Kidney (tissue), 14 donors: Measurements from ENCODE around the gene VPS13A. TPM values are rescaled to one million over a fixed set of nuclear protein-coding genes. Genes with fewer than 3 reads are reported as not detected.
"Not testable (repeated sequence)": the region's sequence is repeated elsewhere in the genome, so short reads cannot be mapped to it uniquely, and the experiment has no call there.

Source experiments
- DNase-seq, 5 donors: peaks; one replicate each; pipeline ENCODE4 v3.0.0-alpha.2; 2013 to 2020
- FAIRE-seq: peaks from 2 replicates; lab custom pipeline; 2012; peaks lifted over from hg19 to GRCh38; lab: Jason Lieb, UNC
- H3K27ac ChIP-seq, 2 donors: one replicate each; pipeline ENCODE4 v1.7.0; 2013; ENCODE audit warnings: low read depth in 2 of 2, low read length in 2 of 2, inconsistent platforms in 1 of 2
- H3K27me3 ChIP-seq: one replicate; pipeline ENCODE4 v1.7.1; 2013; ENCODE audit warnings: low read length, inconsistent platforms; ENCODE audit not compliant: control insufficient read depth, insufficient read depth
- H3K36me3 ChIP-seq, 3 donors: one replicate each; pipeline versions ENCODE4 v1.7.0 to v1.7.1; 2013; ENCODE audit warnings: low read length in 3 of 3, control low read depth in 1 of 3, inconsistent platforms in 1 of 3; ENCODE audit not compliant: insufficient read depth in 3 of 3, control insufficient read depth in 2 of 3
- H3K4me1 ChIP-seq, 3 donors: one replicate each; pipeline versions ENCODE4 v1.7.0 to v1.7.1; 2013; ENCODE audit warnings: low read length in 3 of 3, inconsistent platforms in 1 of 3, low read depth in 1 of 3; ENCODE audit not compliant: control insufficient read depth in 2 of 3, insufficient read depth in 2 of 3
- H3K4me3 ChIP-seq, 3 donors: one replicate each; pipeline versions ENCODE4 v1.7.0 to v1.8.1; 2013; ENCODE audit warnings: low read length in 3 of 3, control low read depth in 1 of 3, inconsistent platforms in 1 of 3
- H3K9ac ChIP-seq, 3 donors: one replicate each; pipeline versions ENCODE4 v1.7.0 to v1.7.1; 2013; ENCODE audit warnings: low read length in 3 of 3, control low read depth in 1 of 3, inconsistent platforms in 1 of 3
- H3K9me3 ChIP-seq, 3 donors: one replicate each; pipeline versions ENCODE4 v1.7.0 to v1.7.1; 2013; ENCODE audit warnings: low read length in 3 of 3, control low read depth in 1 of 3, inconsistent platforms in 1 of 3; ENCODE audit not compliant: control insufficient read depth in 2 of 3, insufficient read depth in 1 of 3
- CTCF ChIP-seq: IDR thresholded peaks from 3 replicates; pipeline ENCODE4 v1.5.1; 2012; ENCODE audit warnings: mild to moderate bottlenecking, moderate library complexity, borderline replicate concordance; ENCODE audit not compliant: insufficient read depth; ENCODE audit errors: extremely low read depth
- intact Hi-C: fragments of 100-400 bp; cut with DNase I; formaldehyde crosslinking; loops from one replicate; pipeline ENCODE4 v1.11.1; 2022
- polyA plus RNA-seq: library from polyadenylated mRNA; stranded (reverse); fragments of 350-450 nt; fragmentation: Illumina TruSeq; extraction: RNeasy Lipid Tissue Mini Kit (QIAGEN cat#74804); gene quantifications from one replicate; pipeline ENCODE4 v1.2.3, GENCODE V29; 2014; ENCODE audit warnings: low read depth, low replicate concordance; ENCODE audit not compliant: insufficient read depth
- total RNA-seq: library from RNA; stranded (reverse); fragmentation: NEBNext Ultra II Directional; extraction: Animal tissue kit (Norgen Biotek cat#: 25700); gene quantifications from one replicate; pipeline ENCODE4 v1.2.1, GENCODE V29; 2021
- donor health status: control.
- donor health status: control.
- donor health status: control.
- donor health status: control.
- donor health status: control.
- donor health status: DM: yes; HTN: yes; CAD: no.
- donor health status: Normal renal cell carcinoma (clear cell type).

VPS13A gene
- total and polyA plus RNA-seq, 2 donors from 2014 or later: 10.1 to 32.1 TPM

GRCh38 chr9:77399964-77400363, 222.6 kb downstream of the VPS13A start:
- intact Hi-C loops: no loop called here
- no peak for DNase-seq
- no peak for TF ChIP-seq CTCF
- H3K9ac ChIP-seq: no peak overlapping the region
- no peak overlapping the region for H3K27ac ChIP-seq
- no peak overlapping the region for H3K4me3 ChIP-seq
- no peak for FAIRE-seq
- H3K4me1 ChIP-seq: no peaks in the 10 kb centered on the region
- no peaks in the 10 kb centered on the region for H3K27me3 ChIP-seq
- no peaks in the 10 kb centered on the region for H3K9me3 ChIP-seq
- peaks cover 0 to 5% (median 0%) of the 10 kb centered on the region in 3 donors for H3K36me3 ChIP-seq

- Histone ChIP-seq H3K9ac (no peak overlapping the region), H3K36me3 (peaks cover 0 to 13% (median 4%) of the 10 kb centered on the region in 3 donors), H3K27me3 (no peaks in the 10 kb centered on the region), H3K27ac (no peak overlapping the region), H3K4me1 (no peaks in the 10 kb centered on the region), H3K4me3 (no peak overlapping the region), H3K9me3 (no peaks in the 10 kb centered on the region)
- FAIRE-seq (no peak), DNase-seq (no peak)
- TF ChIP-seq CTCF: no peak
- intact Hi-C loops: no loop called here
Observed at GRCh38 chr9:77402286-77402685, 225.0 kb downstream of the VPS13A start.

- H3K27ac ChIP-seq: no peak overlapping the region
- TF ChIP-seq CTCF: no peak
- H3K36me3 ChIP-seq: peaks cover 4 to 18% (median 7%) of the 10 kb centered on the region in 3 donors
- no peak overlapping the region for H3K4me3 ChIP-seq
- DNase-seq: no peak
- intact Hi-C loops: no loop called here
- H3K4me1 ChIP-seq: no peaks in the 10 kb centered on the region
- peaks cover 0 to 3% (median 0%) of the 10 kb centered on the region in 3 donors for H3K9me3 ChIP-seq
- no peaks in the 10 kb centered on the region for H3K27me3 ChIP-seq
- no peak overlapping the region for H3K9ac ChIP-seq
- FAIRE-seq: no peak
Observed at GRCh38 chr9:77403239-77403638, 225.9 kb downstream of the VPS13A start.

DNA sequence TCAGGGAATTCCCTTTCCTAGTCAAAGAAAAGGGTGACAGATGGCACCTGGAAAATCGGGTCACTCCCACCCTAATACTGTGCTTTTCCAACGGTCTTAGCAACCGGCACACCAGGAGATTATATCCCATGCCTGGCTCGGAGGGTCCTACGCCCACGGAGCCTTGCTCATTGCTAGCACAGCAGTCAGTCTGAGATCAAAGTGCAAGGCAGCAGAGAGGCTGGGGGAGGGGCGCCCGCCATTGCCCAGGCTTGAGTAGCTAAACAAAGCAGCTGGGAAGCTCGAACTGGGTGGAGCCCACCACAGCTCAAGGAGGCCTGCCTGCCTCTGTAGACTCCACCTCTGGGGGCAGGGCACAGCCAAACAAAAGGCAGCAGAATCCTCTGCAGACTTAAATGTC, 231.2 kb downstream of the VPS13A start:
- H3K27me3 ChIP-seq, DNase-seq, intact Hi-C loops, FAIRE-seq, H3K9ac ChIP-seq, H3K9me3 ChIP-seq, H3K4me3 ChIP-seq, H3K4me1 ChIP-seq, H3K27ac ChIP-seq: not testable (repeated sequence)
- peaks cover 4 to 15% (median 7%) of the 10 kb centered on the region in 3 donors for H3K36me3 ChIP-seq
